ENCODE data around the gene RAD51D. TPM values are rescaled to one million over a fixed set of nuclear protein-coding genes. Genes with fewer than 3 reads are reported as not detected.

RAD51D gene
- total RNA-seq, 1 donor from 2014 or later: 11.1 TPM

- no peak overlapping the region for H3K27ac Mint-ChIP-seq (ENCODE audit: unreplicated experiment)
Observed at GRCh38 chr17:35073991-35074627, 45.6 kb downstream of the RAD51D start.

GRCh38 chr17:35073183-35073790 lies 46.4 kb downstream of the RAD51D start:
- Mint-ChIP-seq H3K4me3 (ENCODE audit: unreplicated experiment) (no peak overlapping the region), H3K36me3 (ENCODE audit: low read depth) (peaks cover 2% of the 10 kb centered on the region), H3K9me3 (ENCODE audit: low read depth) (no peaks in the 10 kb centered on the region), H3K4me1 (ENCODE audit: low read depth) (peaks cover 30% of the 10 kb centered on the region), H3K27me3 (ENCODE audit: low read depth) (no peaks in the 10 kb centered on the region), H3K27ac (ENCODE audit: unreplicated experiment) (no peak overlapping the region)
- TF ChIP-seq CTCF (IDR thresholded peaks at IDR 0.05): no peak
- no peak for DNase-seq (ENCODE audit: low spot score)

More at GRCh38 chr17:35073991-35074627, 45.6 kb downstream of the RAD51D start:
- DNase-seq (ENCODE audit: low spot score): no peak
- Mint-ChIP-seq H3K4me3 (ENCODE audit: unreplicated experiment) (no peak overlapping the region), H3K27me3 (ENCODE audit: low read depth) (no peaks in the 10 kb centered on the region), H3K4me1 (ENCODE audit: low read depth) (peaks cover 24% of the 10 kb centered on the region), H3K9me3 (ENCODE audit: low read depth) (no peaks in the 10 kb centered on the region), H3K36me3 (ENCODE audit: low read depth) (peaks cover 2% of the 10 kb centered on the region)
- TF ChIP-seq CTCF (IDR thresholded peaks at IDR 0.05): no peak

- no peak overlapping the region for H3K4me3 Mint-ChIP-seq (ENCODE audit: unreplicated experiment)
- DNase-seq (ENCODE audit: low spot score): no peak
- H3K36me3 Mint-ChIP-seq (ENCODE audit: low read depth): peaks cover 4% of the 10 kb centered on the region
- no peak for TF ChIP-seq CTCF (IDR thresholded peaks at IDR 0.05)
- peaks cover 23% of the 10 kb centered on the region for H3K4me1 Mint-ChIP-seq (ENCODE audit: low read depth)
- no peak overlapping the region for H3K27ac Mint-ChIP-seq (ENCODE audit: unreplicated experiment)
- H3K27me3 Mint-ChIP-seq (ENCODE audit: low read depth): no peaks in the 10 kb centered on the region
- H3K9me3 Mint-ChIP-seq (ENCODE audit: low read depth): no peaks in the 10 kb centered on the region
Observed at GRCh38 chr17:35069311-35069710, 50.3 kb downstream of the RAD51D start.

GRCh38 chr17:35068249-35068648 lies 51.4 kb downstream of the RAD51D start:
- no peak for DNase-seq (ENCODE audit: low spot score)
- Mint-ChIP-seq H3K4me3 (ENCODE audit: unreplicated experiment) (no peak overlapping the region), H3K27ac (ENCODE audit: unreplicated experiment) (no peak overlapping the region), H3K4me1 (ENCODE audit: low read depth) (peaks cover 29% of the 10 kb centered on the region), H3K36me3 (ENCODE audit: low read depth) (peaks cover 4% of the 10 kb centered on the region), H3K27me3 (ENCODE audit: low read depth) (no peaks in the 10 kb centered on the region), H3K9me3 (ENCODE audit: low read depth) (no peaks in the 10 kb centered on the region)
- TF ChIP-seq CTCF (IDR thresholded peaks at IDR 0.05): no peak

GRCh38 chr17:35065880-35066279 lies 53.8 kb downstream of the RAD51D start:
- DNase-seq (ENCODE audit: low spot score): no peak
- H3K27ac Mint-ChIP-seq (ENCODE audit: unreplicated experiment): no peak overlapping the region
- H3K36me3 Mint-ChIP-seq (ENCODE audit: low read depth): peaks cover 5% of the 10 kb centered on the region
- no peaks in the 10 kb centered on the region for H3K27me3 Mint-ChIP-seq (ENCODE audit: low read depth)
- peaks cover 38% of the 10 kb centered on the region for H3K4me1 Mint-ChIP-seq (ENCODE audit: low read depth)
- TF ChIP-seq CTCF (IDR thresholded peaks at IDR 0.05): no peak
- H3K4me3 Mint-ChIP-seq (ENCODE audit: unreplicated experiment): no peak overlapping the region
- H3K9me3 Mint-ChIP-seq (ENCODE audit: low read depth): no peaks in the 10 kb centered on the region
